Neural crest cell (in vitro differentiated cells): ENCODE measurements around the gene NFE2. TPM values are rescaled to one million over a fixed set of nuclear protein-coding genes. Genes with fewer than 3 reads are reported as not detected.
"Not testable (repeated sequence)": the region's sequence is repeated elsewhere in the genome, so short reads cannot be mapped to it uniquely, and the experiment has no call there.

Experiments
- DNase-seq: peaks from one replicate; pipeline ENCODE4 v3.0.0; 2021; ENCODE audit warnings: low read depth, mixed read lengths, low spot score
- H3K27ac Mint-ChIP-seq: one replicate; pipeline ENCODE4 v1.8.0; 2021; ENCODE audit warnings: mild to moderate bottlenecking, mixed read lengths; ENCODE audit not compliant: unreplicated experiment
- H3K27me3 Mint-ChIP-seq: 2 replicates; pipeline ENCODE4 v1.8.0; 2021; ENCODE audit warnings: low read depth, mild to moderate bottlenecking, mixed read lengths
- H3K36me3 Mint-ChIP-seq: 2 replicates; pipeline ENCODE4 v1.8.0; 2021; ENCODE audit warnings: low read depth, mild to moderate bottlenecking, mixed read lengths
- H3K4me1 Mint-ChIP-seq: 2 replicates; pipeline ENCODE4 v1.8.0; 2021; ENCODE audit warnings: mixed read lengths
- H3K4me3 Mint-ChIP-seq: one replicate; pipeline ENCODE4 v1.8.0; 2021; ENCODE audit warnings: mild to moderate bottlenecking, mixed read lengths
- H3K9me3 Mint-ChIP-seq: 2 replicates; pipeline ENCODE4 v1.8.0; 2021; ENCODE audit warnings: mixed read lengths
- CTCF ChIP-seq: fragments of 200-600 bp; sonication (generic); conservative IDR thresholded peaks from 2 replicates; pipeline ENCODE4 v1.5.0; 2021; ENCODE audit warnings: antibody characterized with exemption, mild to moderate bottlenecking
- total RNA-seq: library from RNA; stranded (reverse); gene quantifications from 2 replicates; pipeline ENCODE4 v1.2.1, GENCODE V29; 2021

Gene NFE2
- total RNA-seq, 1 donor from 2014 or later, result not detected

- Mint-ChIP-seq H3K4me1 (peaks cover 54% of the 10 kb centered on the region), H3K27ac (no peak overlapping the region), H3K36me3 (no peaks in the 10 kb centered on the region), H3K9me3 (no peaks in the 10 kb centered on the region), H3K4me3 (peak overlapping the region; percentile 63), H3K27me3 (no peaks in the 10 kb centered on the region)
- TF ChIP-seq CTCF, result no peak
- DNase-seq, result no peak
Observed at GRCh38 chr12:54330442-54330841, 29.6 kb upstream of the NFE2 start.

- TF ChIP-seq CTCF, result no peak
- DNase-seq, result no peak
- Mint-ChIP-seq H3K9me3 (no peaks in the 10 kb centered on the region), H3K27ac (peak overlapping the region; percentile 43), H3K36me3 (no peaks in the 10 kb centered on the region), H3K27me3 (no peaks in the 10 kb centered on the region), H3K4me1 (peaks cover 61% of the 10 kb centered on the region), H3K4me3 (peak overlapping the region; percentile 63)
Observed at GRCh38 chr12:54329759-54330158, 28.9 kb upstream of the NFE2 start.

GRCh38 chr12:54328595-54329337 is 28.0 kb upstream of the NFE2 start:
- TF ChIP-seq CTCF, result no peak
- peaks cover 67% of the 10 kb centered on the region for H3K4me1 Mint-ChIP-seq
- DNase-seq, result no peak
- H3K27ac Mint-ChIP-seq, result peak overlapping the region; percentile 15
- no peaks in the 10 kb centered on the region for H3K9me3 Mint-ChIP-seq
- no peaks in the 10 kb centered on the region for H3K27me3 Mint-ChIP-seq
- H3K36me3 Mint-ChIP-seq, result no peaks in the 10 kb centered on the region
- H3K4me3 Mint-ChIP-seq, result peak overlapping the region; percentile 65

- H3K4me3 Mint-ChIP-seq, result peak overlapping the region; percentile 96
- not testable (repeated sequence) for H3K36me3 Mint-ChIP-seq, DNase-seq, H3K9me3 Mint-ChIP-seq, H3K27me3 Mint-ChIP-seq
- H3K27ac Mint-ChIP-seq, result peak overlapping the region; percentile 95
- peaks cover 49% of the 10 kb centered on the region for H3K4me1 Mint-ChIP-seq
Observed at GRCh38 chr12:54325442-54326109, 24.8 kb upstream of the NFE2 start.

GRCh38 chr12:54324617-54325441 is 24.0 kb upstream of the NFE2 start, which contains the start of gene COPZ1:
Gene COPZ1, plus strand, starts transcription at chr12:54325131. Its CDS starts 33 bp downstream, at chr12:54325164.
- no peaks in the 10 kb centered on the region for H3K9me3 Mint-ChIP-seq
- peak; percentile 81 for TF ChIP-seq CTCF
- DNase-seq, result peak; percentile 87
- no peaks in the 10 kb centered on the region for H3K27me3 Mint-ChIP-seq
- H3K36me3 Mint-ChIP-seq, result no peaks in the 10 kb centered on the region
- peak within 1 kb of the TSS; percentile 95 for H3K27ac Mint-ChIP-seq
- H3K4me3 Mint-ChIP-seq, result peak within 1 kb of the TSS; percentile 96
- peaks cover 42% of the 10 kb centered on the region for H3K4me1 Mint-ChIP-seq
